ENCODE data around the gene TBX1.

TBX1 gene

GRCh38 chr22:19800761-19801244 lies 40.2 kb downstream of the TBX1 start:
- peak; percentile 7 for TF ChIP-seq CTCF (IDR thresholded peaks at IDR 0.05; ENCODE audit: insufficient read depth, missing control alignments)
- FAIRE-seq (no peak), DNase-seq (ENCODE audit: insufficient read length, low spot score) (no peak)

GRCh38 chr22:19801340-19802000 lies 40.9 kb downstream of the TBX1 start:
- DNase-seq (ENCODE audit: insufficient read length, low spot score): no peak
- no peak for TF ChIP-seq CTCF (IDR thresholded peaks at IDR 0.05; ENCODE audit: insufficient read depth, missing control alignments)
- no peak for FAIRE-seq

- DNase-seq (ENCODE audit: insufficient read length, low spot score) (no peak), FAIRE-seq (no peak)
- no peak for TF ChIP-seq CTCF (IDR thresholded peaks at IDR 0.05; ENCODE audit: insufficient read depth, missing control alignments)
These were observed 41.7 kb downstream of the TBX1 start for GRCh38 chr22:19802001-19802893.

- FAIRE-seq: no peak
- no peak for TF ChIP-seq CTCF (IDR thresholded peaks at IDR 0.05; ENCODE audit: insufficient read depth, missing control alignments)
- DNase-seq (ENCODE audit: insufficient read length, low spot score): no peak
These were observed 42.5 kb downstream of the TBX1 start for GRCh38 chr22:19802894-19803735.

- DNase-seq (ENCODE audit: insufficient read length, low spot score) (no peak), FAIRE-seq (no peak)
- TF ChIP-seq CTCF (IDR thresholded peaks at IDR 0.05; ENCODE audit: insufficient read depth, missing control alignments): no peak
These were observed 43.2 kb downstream of the TBX1 start for GRCh38 chr22:19803736-19804267.

- FAIRE-seq (no peak), DNase-seq (ENCODE audit: insufficient read length, low spot score) (no peak)
- TF ChIP-seq CTCF (IDR thresholded peaks at IDR 0.05; ENCODE audit: insufficient read depth, missing control alignments): no peak
These were observed 45.2 kb downstream of the TBX1 start for GRCh38 chr22:19805821-19806212.

Data from D721Med (cell line).